ENCODE measurements around the gene SLC9B2.

GRCh38 chr4:103079621-103080020, 3.1 kb upstream of the SLC9B2 start:
- TF ChIP-seq POLR2AphosphoS5 (IDR thresholded peaks at IDR 0.05), result no peak
- TF ChIP-seq POLR2A (IDR thresholded peaks at IDR 0.05), result no peak
- TF ChIP-seq, protein P1, sequence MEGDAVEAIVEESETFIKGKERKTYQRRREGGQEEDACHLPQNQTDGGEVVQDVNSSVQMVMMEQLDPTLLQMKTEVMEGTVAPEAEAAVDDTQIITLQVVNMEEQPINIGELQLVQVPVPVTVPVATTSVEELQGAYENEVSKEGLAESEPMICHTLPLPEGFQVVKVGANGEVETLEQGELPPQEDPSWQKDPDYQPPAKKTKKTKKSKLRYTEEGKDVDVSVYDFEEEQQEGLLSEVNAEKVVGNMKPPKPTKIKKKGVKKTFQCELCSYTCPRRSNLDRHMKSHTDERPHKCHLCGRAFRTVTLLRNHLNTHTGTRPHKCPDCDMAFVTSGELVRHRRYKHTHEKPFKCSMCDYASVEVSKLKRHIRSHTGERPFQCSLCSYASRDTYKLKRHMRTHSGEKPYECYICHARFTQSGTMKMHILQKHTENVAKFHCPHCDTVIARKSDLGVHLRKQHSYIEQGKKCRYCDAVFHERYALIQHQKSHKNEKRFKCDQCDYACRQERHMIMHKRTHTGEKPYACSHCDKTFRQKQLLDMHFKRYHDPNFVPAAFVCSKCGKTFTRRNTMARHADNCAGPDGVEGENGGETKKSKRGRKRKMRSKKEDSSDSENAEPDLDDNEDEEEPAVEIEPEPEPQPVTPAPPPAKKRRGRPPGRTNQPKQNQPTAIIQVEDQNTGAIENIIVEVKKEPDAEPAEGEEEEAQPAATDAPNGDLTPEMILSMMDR (IDR thresholded peaks at IDR 0.05), result no peak
